GM20000 (cell line): ENCODE measurements around the gene TNS3.

Experiments
- DNase-seq: peaks from one replicate; pipeline ENCODE4 v3.0.0; 2012; ENCODE audit warnings: low spot score
- CTCF ChIP-seq: IDR thresholded peaks from 2 replicates; pipeline ENCODE4 v1.5.1; 2012; ENCODE audit warnings: mild to moderate bottlenecking, control low read depth; ENCODE audit errors: extremely low read depth, missing control alignments

TNS3 gene

GRCh38 chr7:47225387-47226131 lies 356.4 kb downstream of the TNS3 start:
- peak; percentile 23 for DNase-seq
- no peak for TF ChIP-seq CTCF
